Measurements from ENCODE around the gene ZCWPW2.

Gene ZCWPW2

GRCh38 chr3:28348629-28349468 is at the start of gene ZCWPW2, which contains the start of gene AZI2:
Gene ZCWPW2, plus strand, starts transcription at chr3:28348721. Its CDS starts 64,348 bp downstream, at chr3:28413069.
Gene AZI2, minus strand, starts transcription at chr3:28348824. Its CDS starts 8,207 bp downstream, at chr3:28340617.
- no peak for TF ChIP-seq CTCF (IDR thresholded peaks at IDR 0.05; ENCODE audit: control insufficient read depth, insufficient read depth, low read depth, low read length, missing control alignments)
- peak within 1 kb of the TSS; percentile 80 for H3K4me3 ChIP-seq (ENCODE audit: control insufficient read depth, low read depth, low read length)
- peak; percentile 88 for DNase-seq (ENCODE audit: low read depth)

- H3K4me3 ChIP-seq (ENCODE audit: control insufficient read depth, low read depth, low read length) = no peak overlapping the region
- no peak for TF ChIP-seq CTCF (IDR thresholded peaks at IDR 0.05; ENCODE audit: control insufficient read depth, insufficient read depth, low read depth, low read length, missing control alignments)
- DNase-seq (ENCODE audit: low read depth) = no peak
These were observed 48.8 kb upstream of the ZCWPW2 start for GRCh38 chr3:28299705-28300104.

DNA sequence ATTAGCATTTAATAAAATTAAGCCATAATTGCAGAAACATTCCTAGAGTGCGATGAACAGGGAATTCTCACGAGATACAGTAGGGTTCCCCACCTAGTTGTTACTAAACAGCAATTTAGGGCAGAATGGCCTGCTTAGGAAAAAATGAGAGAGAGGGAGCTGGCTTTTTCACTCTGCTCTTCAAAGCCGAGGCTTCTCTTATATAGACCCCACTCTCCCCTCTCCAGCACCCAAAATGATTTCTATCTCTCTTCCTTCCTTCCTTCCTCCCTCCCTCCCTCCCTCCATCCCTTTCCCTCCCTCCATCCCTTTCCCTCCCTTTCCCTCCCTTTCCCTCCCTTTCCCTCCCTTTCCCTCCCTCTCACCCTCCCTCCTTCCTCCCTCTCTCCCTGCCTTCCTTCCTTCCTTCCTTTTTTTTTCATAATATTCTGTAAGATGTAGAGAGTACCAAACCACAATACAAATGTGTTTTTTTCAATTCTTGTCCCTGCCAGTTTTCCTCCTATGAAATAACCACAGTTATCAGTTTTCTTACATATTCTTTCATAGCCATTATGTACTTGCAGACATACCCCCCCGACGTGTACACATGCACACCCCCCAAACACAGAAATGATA is 48.1 kb upstream of the ZCWPW2 start:
- no peak for TF ChIP-seq CTCF (IDR thresholded peaks at IDR 0.05; ENCODE audit: control insufficient read depth, insufficient read depth, low read depth, low read length, missing control alignments)
- DNase-seq (ENCODE audit: low read depth) = no peak

GRCh38 chr3:28301688-28302087 is 46.8 kb upstream of the ZCWPW2 start:
- no peak for DNase-seq (ENCODE audit: low read depth)
- H3K4me3 ChIP-seq (ENCODE audit: control insufficient read depth, low read depth, low read length) = no peak overlapping the region
- no peak for TF ChIP-seq CTCF (IDR thresholded peaks at IDR 0.05; ENCODE audit: control insufficient read depth, insufficient read depth, low read depth, low read length, missing control alignments)

More for the DNA sequence above, 48.1 kb upstream of the ZCWPW2 start:
- no peak overlapping the region for H3K4me3 ChIP-seq (ENCODE audit: control insufficient read depth, low read depth, low read length)

- no peak for TF ChIP-seq CTCF (IDR thresholded peaks at IDR 0.05; ENCODE audit: control insufficient read depth, insufficient read depth, low read depth, low read length, missing control alignments)
- H3K4me3 ChIP-seq (ENCODE audit: control insufficient read depth, low read depth, low read length) = no peak overlapping the region
- no peak for DNase-seq (ENCODE audit: low read depth)
These were observed 40.3 kb upstream of the ZCWPW2 start for GRCh38 chr3:28308196-28308595.

DNA sequence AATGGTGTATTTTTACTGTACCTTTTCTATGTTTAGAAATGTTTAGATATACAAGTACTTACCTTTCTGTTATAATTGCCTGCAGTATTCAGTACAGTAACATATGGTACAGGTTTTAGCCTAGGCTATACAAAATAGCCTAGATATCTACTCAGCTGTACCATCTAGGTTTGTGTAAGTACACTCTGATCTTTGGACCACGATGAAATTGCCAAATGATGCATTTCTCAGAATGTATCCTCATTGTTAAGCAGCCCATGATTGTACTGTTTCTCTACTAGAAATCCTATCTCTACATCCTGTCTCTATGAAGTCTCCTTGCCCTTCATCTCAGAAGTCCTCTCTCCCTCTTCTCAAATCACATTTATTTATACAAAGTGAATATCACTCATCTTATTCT is 32.8 kb upstream of the ZCWPW2 start:
- TF ChIP-seq CTCF (IDR thresholded peaks at IDR 0.05; ENCODE audit: control insufficient read depth, insufficient read depth, low read depth, low read length, missing control alignments) = no peak
- H3K4me3 ChIP-seq (ENCODE audit: control insufficient read depth, low read depth, low read length) = no peak overlapping the region
- no peak for DNase-seq (ENCODE audit: low read depth)
